PC-3 (cell line): ENCODE data around the gene CPVL. TPM values are rescaled to one million over a fixed set of nuclear protein-coding genes. Genes with fewer than 3 reads are reported as not detected.

Experiments used
- ATAC-seq: fragments of 200-7000 bp; cut with Tn5 transposase; 2 replicates; pipeline ENCODE4 v1.9.1; 2020; ENCODE audit warnings: mild to moderate bottlenecking, moderate library complexity
- Bru-seq: library from RNA; stranded (reverse); fragments of 400-500 nt; gene quantifications from one replicate; lab custom pipeline; 2021; lab: Mats Ljungman, UMichigan
- BruChase-seq, 2 experiments: library from RNA; stranded (reverse); fragments of 400-500 nt; gene quantifications; one replicate each; lab custom pipeline; 2021; lab: Mats Ljungman, UMichigan
- BruUV-seq: library from RNA; stranded (reverse); fragments of 400-500 nt; replicated peaks from 2 replicates; lab custom pipeline; 2021; lab: Mats Ljungman, UMichigan
- CTCF ChIA-PET: fragments of 300-600 bp; sonication (Branson Sonifier 250); formaldehyde crosslinking; loops from one replicate; lab custom pipeline; 2022; ENCODE audit warnings: antibody characterized with exemption; lab: Charles Lee
- POLR2A ChIA-PET: fragments of 300-600 bp; sonication (Branson Sonifier 250); formaldehyde crosslinking; loops from one replicate; lab custom pipeline; 2022; ENCODE audit warnings: antibody characterized with exemption; ENCODE audit not compliant: unreplicated experiment; lab: Charles Lee
- DNase-seq: peaks from one replicate; pipeline ENCODE4 v3.0.0-alpha.2; 2015
- H2AFZ ChIP-seq: fragments of 300-600 bp; sonication (generic); 2 replicates; pipeline ENCODE4 v1.6.0; 2016; ENCODE audit warnings: antibody characterized with exemption, low read length
- H3F3A ChIP-seq: fragments of 300-600 bp; sonication (generic); one replicate; pipeline ENCODE4 v1.6.0; 2017; ENCODE audit warnings: antibody characterized with exemption, low read length, control low read depth, mild to moderate bottlenecking; ENCODE audit not compliant: unreplicated experiment
- H3K27ac ChIP-seq: fragments of 300-600 bp; sonication (generic); 2 replicates; pipeline ENCODE4 v1.5.1; 2016; ENCODE audit warnings: mild to moderate bottlenecking, low read length
- H3K27me3 ChIP-seq: fragments of 300-600 bp; sonication (generic); 2 replicates; pipeline ENCODE4 v1.6.1; 2016; ENCODE audit warnings: low read length, mixed read lengths
- H3K36me3 ChIP-seq: fragments of 300-600 bp; sonication (generic); 2 replicates; pipeline ENCODE4 v1.6.1; 2016; ENCODE audit warnings: low read depth, mixed run types, low read length, mixed read lengths
- H3K4me1 ChIP-seq: fragments of 300-600 bp; sonication (generic); 2 replicates; pipeline ENCODE4 v1.5.1; 2016; ENCODE audit warnings: low read length; ENCODE audit not compliant: insufficient read depth
- H3K4me2 ChIP-seq: fragments of 300-600 bp; sonication (generic); 2 replicates; pipeline ENCODE4 v1.6.0; 2016; ENCODE audit warnings: low read length
- H3K4me3 ChIP-seq: fragments of 300-600 bp; sonication (generic); 2 replicates; pipeline ENCODE4 v1.5.1; 2016; ENCODE audit warnings: mild to moderate bottlenecking, low read length, mixed read lengths
- H3K79me2 ChIP-seq: fragments of 300-600 bp; sonication (generic); 2 replicates; pipeline ENCODE4 v1.6.1; 2017; ENCODE audit warnings: low read length, mixed read lengths
- H3K9ac ChIP-seq: fragments of 300-600 bp; sonication (generic); 2 replicates; pipeline ENCODE4 v1.6.0; 2016; ENCODE audit warnings: mild to moderate bottlenecking, low read length
- H3K9me2 ChIP-seq: fragments of 300-600 bp; sonication (generic); replicated peaks from 2 replicates; pipeline ENCODE4 v1.6.1; 2016; ENCODE audit warnings: mixed run types, low read length, mixed read lengths
- H3K9me3 ChIP-seq: fragments of 300-600 bp; sonication (generic); 2 replicates; pipeline ENCODE4 v1.6.1; 2016; ENCODE audit warnings: low read length, mixed read lengths
- H4K20me1 ChIP-seq: fragments of 300-600 bp; sonication (generic); 2 replicates; pipeline ENCODE4 v1.6.1; 2016; ENCODE audit warnings: low read length, mixed read lengths
- CTCF ChIP-seq: fragments of 300-600 bp; sonication (generic); conservative IDR thresholded peaks from 2 replicates; pipeline ENCODE4 v1.5.1; 2017; ENCODE audit warnings: antibody characterized with exemption, low read depth, mild to moderate bottlenecking, low read length
- EZH2 ChIP-seq: fragments of 300-600 bp; sonication (generic); IDR thresholded peaks from one replicate; pipeline ENCODE4 v1.6.1; 2017; ENCODE audit warnings: antibody characterized with exemption, mild to moderate bottlenecking, low read length; ENCODE audit not compliant: unreplicated experiment
- EZH2phosphoT487 ChIP-seq: fragments of 300-600 bp; sonication (generic); IDR thresholded peaks from 2 replicates; pipeline ENCODE4 v1.6.1; 2018; ENCODE audit warnings: mild to moderate bottlenecking, antibody characterized with exemption, low read length, borderline replicate concordance
- intact Hi-C: fragments of 100-400 bp; cut with micrococcal nuclease; formaldehyde crosslinking; loops from 2 replicates; pipeline ENCODE4 v1.9.0; 2023
- long read RNA-seq: library from polyadenylated mRNA; unstranded; transcript quantifications from one replicate; pipeline ENCODE4 v2.0.0, GENCODE V29; 2021; ENCODE audit not compliant: unreplicated experiment
- total RNA-seq: library from RNA; depleted of rRNA; stranded (reverse); fragments of >200 nt; gene quantifications from 2 replicates; pipeline ENCODE4 v1.2.3, GENCODE V29; 2014; rRNA removed

The CPVL gene
- total RNA-seq (14.7 and 15.3 TPM in 2 replicates), Bru-seq, nascent RNA (percentile 45 among the genes with signal in this experiment), BruChase-seq, experiment 1, labeled RNA remaining after a 6-hour chase (percentile 35 among the genes with signal in this experiment), BruChase-seq, experiment 2, labeled RNA remaining after a 2-hour chase (percentile 39 among the genes with signal in this experiment)
- long read RNA-seq, transcript CPVL-201 (13 exons, 2,091 nt): major isoform, 47 of 89 reads
- long read RNA-seq, partial matches to known transcripts: 5 of 89 reads
- long read RNA-seq, other reads (novel, unspliced or antisense): 33 of 89 reads

- no peaks in the 10 kb centered on the region for H3K9me2 ChIP-seq
- H3K4me2 ChIP-seq: peak within 1 kb of the TSS; percentile 92
- ChIA-PET CTCF (interaction anchor here (0.6 to 1.1 kb wide), 3 partner anchors 32 to 43 kb away, joined by 4 to 6 read pairs (median 4); no protein-coding TSS in a partner anchor), POLR2A (interaction anchor here (0.6 to 0.7 kb wide), 2 partner anchors 111 to 927 kb away, joined by 3 read pairs; no protein-coding TSS in a partner anchor)
- peak within 1 kb of the TSS; percentile 13; the same call in 1 of the 2 replicates for H3K27ac ChIP-seq
- no peaks in the 10 kb centered on the region for H4K20me1 ChIP-seq
- H3K79me2 ChIP-seq: no peaks in the 10 kb centered on the region
- ATAC-seq (peak; percentile 75), DNase-seq (peak; percentile 73)
- no peak for TF ChIP-seq CTCF
- intact Hi-C loops: loop anchor here (2.0 to 10.0 kb wide), 4 partner anchors 25 to 459 kb away; no protein-coding TSS in a partner anchor
- no peaks in the 10 kb centered on the region for H3K36me3 ChIP-seq
- peaks cover 17% of the 10 kb centered on the region for H3K4me1 ChIP-seq
- H3F3A ChIP-seq: no peaks in the 10 kb centered on the region
- no peaks in the 10 kb centered on the region for H3K9me3 ChIP-seq
- peak within 1 kb of the TSS; percentile 73 for H3K4me3 ChIP-seq
- TSS peak; percentile 75 for BruUV-seq
- no peaks in the 10 kb centered on the region for H3K27me3 ChIP-seq
- H2AFZ ChIP-seq: peak within 1 kb of the TSS; percentile 95
- peak within 1 kb of the TSS; percentile 72 for H3K9ac ChIP-seq
Observed at GRCh38 chr7:29146057-29146706, at the start of gene CPVL. Gene CPVL (minus strand): TSS chr7:29146537. CDS start chr7:29121061, 25,476 bp downstream.

DNA sequence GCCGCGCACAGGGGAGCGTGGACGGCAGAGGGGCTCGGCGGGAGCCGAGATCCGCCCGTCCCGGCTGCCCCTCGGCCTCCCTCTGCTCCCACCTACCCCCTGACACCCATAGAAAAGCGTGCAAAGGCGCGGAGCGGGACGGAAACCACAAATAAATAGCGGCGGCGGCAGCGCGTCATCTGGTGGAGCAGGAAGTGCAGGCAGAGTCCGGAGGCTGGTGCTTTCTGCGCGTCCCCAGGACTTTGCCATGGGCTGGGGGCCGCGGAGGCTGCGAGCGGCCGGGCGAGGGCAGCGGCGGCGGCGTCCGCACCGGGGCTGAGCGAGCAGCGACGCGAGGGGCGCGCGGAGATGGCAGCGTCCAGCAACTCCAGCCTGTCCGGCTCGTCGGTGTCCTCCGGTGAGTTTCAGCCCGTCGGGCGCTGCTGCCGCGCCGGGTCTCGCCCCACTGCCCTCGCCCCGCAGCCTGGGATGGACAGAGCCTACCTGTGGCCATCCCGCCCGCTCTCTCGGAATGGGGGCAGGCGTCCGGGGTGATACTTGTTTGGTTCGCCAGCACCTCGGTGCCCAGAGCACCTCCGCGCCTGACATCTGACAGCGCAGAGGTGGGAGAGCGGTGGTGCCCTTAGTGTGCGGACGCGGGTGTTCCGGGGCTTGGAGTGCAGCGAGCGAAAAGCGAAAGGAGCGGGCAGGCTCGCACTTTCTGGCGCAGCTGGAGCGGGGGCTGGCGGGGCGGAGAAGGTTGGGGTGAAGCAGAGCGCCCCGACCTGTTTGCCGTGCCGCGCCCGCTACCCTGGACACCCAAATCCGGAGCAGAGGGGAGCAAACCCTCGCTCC, 48.5 kb upstream of the CPVL start, which contains the start of gene CHN2:
Gene CHN2, plus strand, starts transcription at position 182 of the 834 bp plus-strand sequence.
- Histone ChIP-seq H3K9me2 (no peaks in the 10 kb centered on the region), H3K4me1 (peaks cover 15% of the 10 kb centered on the region), H3K4me3 (peak within 1 kb of the TSS; percentile 93), H3K36me3 (no peaks in the 10 kb centered on the region), H3F3A (no peaks in the 10 kb centered on the region), H3K79me2 (no peaks in the 10 kb centered on the region), H2AFZ (peak within 1 kb of the TSS; percentile 93), H3K27me3 (no peaks in the 10 kb centered on the region), H3K9ac (peak within 1 kb of the TSS; percentile 47), H3K27ac (no peak within 1 kb of the TSS), H3K4me2 (peak within 1 kb of the TSS; percentile 92), H4K20me1 (no peaks in the 10 kb centered on the region), H3K9me3 (no peaks in the 10 kb centered on the region)
- TF ChIP-seq EZH2phosphoT487: no peak
- TF ChIP-seq EZH2: no peak
- 0 out of 2 replicates have a peak, but pooled peaks have one; percentile 17 for TF ChIP-seq CTCF
- intact Hi-C loops: loop anchor here (10.0 kb wide), 1 partner anchor 410 kb away; no protein-coding TSS in a partner anchor
- ChIA-PET CTCF (interaction anchor here (0.6 kb wide), 1 partner anchor 607 kb away, joined by 4 read pairs; no protein-coding TSS in a partner anchor), POLR2A (no interaction called here)
- no TSS peak for BruUV-seq
- DNase-seq (peak; percentile 47), ATAC-seq (peak; percentile 55)
